ENCODE data around the gene NMNAT2.
"Not testable (repeated sequence)": the region's sequence is repeated elsewhere in the genome, so short reads cannot be mapped to it uniquely, and the experiment has no call there.

Gene NMNAT2

DNA sequence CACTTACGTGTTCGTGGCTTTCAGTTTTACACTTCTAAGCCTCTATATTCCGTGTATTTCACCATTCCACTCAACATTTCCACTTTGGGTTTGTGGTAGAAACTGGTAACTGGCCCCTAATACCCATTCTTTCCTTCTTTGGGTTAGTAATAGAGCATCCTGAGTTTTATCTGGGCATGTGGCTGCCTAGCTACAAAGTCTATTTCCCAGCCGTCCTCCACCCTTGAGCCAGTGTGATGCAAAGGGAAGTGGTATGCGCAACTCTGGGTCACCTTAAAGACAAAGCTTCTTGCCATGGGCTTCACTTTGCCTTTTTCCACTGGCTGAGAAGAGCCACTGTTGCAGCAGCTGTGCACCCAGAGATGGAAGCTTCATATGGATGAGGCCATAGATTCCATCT, 158.3 kb downstream of the NMNAT2 start:
- DNase-seq (ENCODE audit: low spot score) = no peak

DNA sequence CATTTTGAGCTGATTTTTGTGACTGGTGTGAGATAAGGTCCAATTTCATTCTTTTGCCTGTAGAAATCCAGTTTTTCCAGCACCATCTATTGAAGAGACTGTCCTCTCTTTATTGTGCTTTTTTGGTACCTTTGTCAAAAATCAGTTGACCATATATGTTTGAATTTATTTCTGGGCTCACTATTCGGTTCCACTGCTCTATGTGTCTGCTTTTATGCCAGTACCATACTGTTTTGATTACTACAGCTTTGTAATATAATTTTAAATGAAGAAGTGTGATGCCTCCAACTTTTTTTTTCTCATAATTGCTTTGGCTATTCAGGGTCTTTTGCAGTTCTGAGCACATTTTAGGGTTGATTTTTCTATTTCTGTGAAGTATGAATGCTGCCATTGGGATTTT, 163.1 kb downstream of the NMNAT2 start:
- no peak for DNase-seq (ENCODE audit: low spot score)

DNA sequence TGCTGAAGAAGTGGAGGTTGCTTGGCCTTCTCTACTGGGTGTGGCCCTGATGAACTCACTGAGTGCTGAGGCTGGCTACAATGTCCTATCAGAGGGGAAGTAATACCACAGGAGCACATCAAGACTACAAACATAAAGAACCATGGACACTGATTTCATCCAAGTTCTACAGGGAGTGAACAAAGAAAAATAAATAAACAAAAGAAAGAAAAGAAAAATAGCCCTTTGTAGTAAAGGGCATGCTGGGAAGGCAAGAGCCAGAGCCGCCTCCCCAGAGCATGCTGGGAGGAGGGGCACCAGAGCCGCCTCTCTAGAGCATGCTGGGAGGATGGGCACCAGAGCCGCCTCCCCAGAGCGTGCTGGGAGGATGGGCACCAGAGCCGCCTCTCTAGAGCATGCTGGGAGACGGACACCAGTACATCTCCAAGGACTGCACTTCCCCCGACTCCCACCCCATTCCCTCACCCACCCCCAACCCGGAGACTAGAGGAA, 166.2 kb downstream of the NMNAT2 start:
- DNase-seq (ENCODE audit: low spot score) = no peak

DNA sequence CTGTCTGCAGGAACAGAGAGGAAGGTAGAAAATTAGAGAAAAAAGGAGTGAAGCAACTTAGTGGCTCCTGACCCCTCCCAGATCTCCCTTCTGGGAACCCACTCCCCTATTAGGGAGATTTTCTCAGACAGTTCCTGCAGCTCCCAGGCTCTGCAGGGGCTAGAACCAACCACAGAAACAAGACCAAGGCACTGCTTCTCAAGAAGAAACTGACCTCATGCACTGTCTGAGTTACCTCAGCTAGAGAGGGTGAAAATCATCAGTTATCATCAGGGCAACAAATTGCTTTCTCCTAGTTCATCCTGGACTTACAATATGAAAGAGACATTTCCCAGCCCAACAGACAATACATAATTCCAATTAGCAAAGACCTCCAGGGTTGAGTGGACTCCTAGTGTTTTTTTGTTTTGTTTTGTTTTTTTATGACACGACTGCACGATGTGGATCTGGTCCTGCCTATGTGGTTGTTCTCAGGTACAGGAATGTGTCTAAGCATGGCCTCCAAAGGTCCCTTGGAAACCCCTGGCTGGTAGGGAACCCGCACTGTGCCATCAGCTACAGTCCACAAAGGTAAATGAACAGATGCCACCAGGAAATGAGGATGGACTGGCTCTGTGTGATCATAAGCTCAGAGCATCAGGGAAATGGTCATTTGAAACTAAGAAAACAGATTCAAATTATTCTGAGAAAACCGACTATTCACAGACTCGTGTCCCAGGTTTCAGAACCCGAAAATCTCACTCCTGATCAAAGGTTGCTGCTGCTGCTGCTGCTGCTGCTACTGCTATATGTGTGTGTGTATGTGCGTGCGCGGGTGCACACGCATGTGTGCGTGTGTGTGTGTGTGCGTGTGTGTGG, 166.8 kb downstream of the NMNAT2 start:
- no peak for DNase-seq (ENCODE audit: low spot score)

DNA sequence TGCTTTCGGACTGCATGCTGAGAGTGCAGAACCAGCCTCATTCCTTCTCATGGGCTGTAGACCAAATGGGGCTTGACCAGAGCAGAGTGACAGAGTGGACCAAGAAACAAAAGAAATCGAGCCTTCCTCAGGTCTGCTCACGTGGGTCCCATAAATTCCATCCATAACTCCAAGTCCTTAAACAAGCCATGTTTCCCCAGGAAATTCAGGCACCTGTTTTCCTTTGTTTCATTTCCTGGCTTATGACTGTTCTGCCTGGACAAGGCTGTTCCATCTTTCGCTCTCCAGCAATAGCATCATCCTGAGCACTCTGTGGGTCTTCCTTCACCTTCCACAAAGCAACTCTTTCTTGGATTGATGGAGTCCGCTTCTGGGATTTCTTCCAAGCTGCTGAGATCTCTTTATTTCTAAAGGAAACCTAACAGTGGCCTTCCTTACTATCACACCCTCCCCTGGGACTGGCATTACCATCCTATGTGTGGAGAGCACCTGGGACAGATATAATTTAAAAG, 168.2 kb downstream of the NMNAT2 start:
- no peak for DNase-seq (ENCODE audit: low spot score)

DNA sequence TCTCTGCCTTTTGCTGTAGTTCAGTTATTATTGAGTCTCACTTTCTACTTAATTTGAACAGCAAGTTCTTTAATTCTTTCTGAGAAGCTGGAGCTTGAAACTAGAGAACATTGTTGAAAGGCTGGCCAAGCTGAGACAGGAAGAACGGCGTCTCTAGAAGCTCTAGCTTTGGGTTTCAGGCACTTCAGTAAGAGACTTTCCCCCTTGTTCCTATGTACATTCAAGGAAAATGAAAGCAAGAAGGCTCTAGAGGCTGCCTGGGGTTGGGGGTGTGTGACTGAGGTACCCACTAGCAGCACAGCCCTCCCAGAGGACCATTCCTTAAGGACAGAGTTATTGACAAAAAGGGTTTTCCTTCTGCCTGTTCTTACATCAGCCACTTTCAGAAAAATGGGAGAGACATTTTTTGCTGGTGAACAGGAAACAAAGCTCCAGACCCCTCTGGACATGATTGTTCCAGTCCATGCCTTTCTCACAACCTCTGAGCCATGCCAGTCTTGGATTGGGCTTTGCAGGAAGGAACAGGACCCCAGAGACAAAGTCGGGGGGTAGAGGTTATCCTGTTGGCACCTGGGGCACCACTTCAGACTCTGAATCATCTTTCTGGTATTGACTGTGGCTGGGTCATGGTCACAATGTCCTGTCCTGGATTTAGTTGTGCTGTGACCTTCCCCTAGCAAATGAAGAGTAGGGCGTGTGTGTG, 169.0 kb downstream of the NMNAT2 start:
- DNase-seq (ENCODE audit: low spot score) = no peak

DNA sequence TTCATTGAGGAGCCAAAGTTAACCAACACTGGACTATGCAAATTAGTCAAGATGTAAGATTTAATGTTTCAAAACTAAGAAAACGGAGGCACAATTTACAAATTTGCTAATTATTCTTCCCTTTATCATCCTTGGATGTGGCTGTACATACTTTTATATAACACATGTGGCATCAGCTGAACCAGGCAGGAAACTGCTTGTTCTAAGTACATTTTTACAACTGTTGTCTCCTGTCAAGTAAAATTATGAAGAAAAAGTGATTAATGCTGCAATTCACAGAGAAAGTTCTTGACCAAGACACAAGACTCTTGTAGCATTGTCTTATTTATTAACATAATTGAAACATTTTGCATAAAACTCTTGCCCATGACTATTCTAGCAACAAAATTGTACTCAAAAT, 170.2 kb downstream of the NMNAT2 start:
- no peak for DNase-seq (ENCODE audit: low spot score)

DNA sequence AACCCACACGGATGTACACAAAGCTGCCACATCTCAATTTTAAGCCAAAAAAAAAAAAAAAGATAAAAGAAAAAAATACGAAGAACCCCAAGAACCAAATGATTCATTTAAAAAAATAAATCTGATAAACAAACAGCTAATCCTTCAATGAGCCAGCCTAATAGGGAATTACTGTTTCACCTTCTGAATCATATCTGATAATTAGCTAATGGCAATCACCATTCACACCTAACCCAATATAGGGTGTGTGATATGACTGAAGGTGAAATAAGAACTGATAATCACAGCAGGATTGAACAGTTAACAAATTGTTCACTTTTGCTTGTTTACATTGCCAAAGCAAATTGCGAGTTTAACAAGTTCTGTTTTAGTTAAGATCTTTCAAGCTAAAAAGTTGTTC, 170.7 kb downstream of the NMNAT2 start:
- no peak for DNase-seq (ENCODE audit: low spot score)

DNA sequence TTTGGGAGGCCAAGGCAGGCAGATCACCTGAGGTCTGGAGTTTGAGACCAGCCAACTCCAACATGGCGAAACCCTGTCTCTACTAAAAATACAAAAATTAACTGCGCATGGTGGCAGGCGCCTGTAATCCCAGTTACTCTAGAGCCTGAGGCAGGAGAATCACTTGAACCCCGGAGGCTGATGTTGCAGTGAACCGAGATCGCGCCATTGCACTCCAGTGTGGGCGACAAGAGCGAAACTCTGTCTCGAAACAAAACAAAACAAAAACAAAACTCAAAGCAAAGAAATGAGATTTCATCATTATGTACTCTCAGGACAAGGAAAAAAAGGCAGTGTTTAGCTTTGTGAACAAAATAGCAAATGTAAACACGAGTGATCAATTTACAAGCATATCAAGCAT, 171.1 kb downstream of the NMNAT2 start:
- no peak for DNase-seq (ENCODE audit: low spot score)

DNA sequence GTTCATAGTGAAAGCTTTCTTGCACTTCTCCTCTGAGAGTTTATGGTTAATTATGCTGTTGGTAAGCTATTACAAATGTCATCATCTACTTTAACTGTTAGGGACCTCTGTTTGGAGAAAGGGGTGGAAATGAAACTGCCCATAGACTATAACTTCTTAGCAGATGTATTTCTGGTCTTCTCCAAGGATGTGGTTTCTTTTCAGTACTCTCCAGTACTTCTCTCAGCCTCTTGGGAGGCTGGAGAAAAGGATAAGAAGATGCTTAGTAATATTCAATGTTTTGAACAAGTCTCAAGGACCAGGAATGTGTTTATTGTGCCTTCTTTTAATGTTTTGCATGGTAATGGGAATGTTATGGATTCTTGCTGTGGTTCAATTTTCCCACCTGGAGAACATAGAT, 171.7 kb downstream of the NMNAT2 start:
- no peak for DNase-seq (ENCODE audit: low spot score)

DNA sequence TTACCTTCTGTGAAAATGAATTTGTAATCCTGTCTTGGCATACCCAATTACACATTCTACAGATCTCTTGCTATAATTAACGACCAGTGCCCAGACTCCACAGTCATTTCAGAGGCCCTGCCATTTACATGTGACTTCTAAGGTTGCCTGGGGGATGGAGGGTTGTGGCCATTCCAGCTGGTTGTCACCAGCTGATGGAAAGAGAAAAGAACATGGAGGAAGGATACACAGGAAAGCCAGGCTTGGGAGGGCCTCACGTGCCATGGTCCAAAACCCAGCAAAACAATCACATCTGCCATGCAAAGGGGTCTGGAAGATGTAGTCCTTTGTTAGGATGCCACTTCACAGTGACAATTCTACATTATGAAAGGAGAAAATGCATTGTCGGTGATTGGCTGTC, 172.8 kb downstream of the NMNAT2 start:
- no peak for DNase-seq (ENCODE audit: low spot score)

DNA sequence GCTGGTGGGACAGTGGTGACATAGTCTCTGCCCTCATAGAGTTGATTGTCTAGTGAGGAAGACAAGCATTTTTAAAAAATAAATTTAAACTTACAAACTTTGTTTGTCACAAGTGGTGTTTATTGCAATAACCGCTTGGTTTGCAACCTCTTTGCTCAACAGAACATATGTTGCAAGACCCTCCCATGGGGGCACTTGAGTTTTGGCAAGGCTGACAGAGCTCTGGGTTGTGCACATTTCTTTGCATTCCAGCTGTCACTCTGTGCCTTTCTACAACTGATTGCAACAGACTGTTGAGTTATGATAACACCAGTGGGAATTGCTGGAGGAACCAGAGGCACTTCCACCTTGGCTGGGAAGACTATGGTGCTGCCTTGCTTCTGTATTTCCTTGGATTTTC, 173.7 kb downstream of the NMNAT2 start:
- peak; percentile 78 for DNase-seq (ENCODE audit: low spot score)

DNA sequence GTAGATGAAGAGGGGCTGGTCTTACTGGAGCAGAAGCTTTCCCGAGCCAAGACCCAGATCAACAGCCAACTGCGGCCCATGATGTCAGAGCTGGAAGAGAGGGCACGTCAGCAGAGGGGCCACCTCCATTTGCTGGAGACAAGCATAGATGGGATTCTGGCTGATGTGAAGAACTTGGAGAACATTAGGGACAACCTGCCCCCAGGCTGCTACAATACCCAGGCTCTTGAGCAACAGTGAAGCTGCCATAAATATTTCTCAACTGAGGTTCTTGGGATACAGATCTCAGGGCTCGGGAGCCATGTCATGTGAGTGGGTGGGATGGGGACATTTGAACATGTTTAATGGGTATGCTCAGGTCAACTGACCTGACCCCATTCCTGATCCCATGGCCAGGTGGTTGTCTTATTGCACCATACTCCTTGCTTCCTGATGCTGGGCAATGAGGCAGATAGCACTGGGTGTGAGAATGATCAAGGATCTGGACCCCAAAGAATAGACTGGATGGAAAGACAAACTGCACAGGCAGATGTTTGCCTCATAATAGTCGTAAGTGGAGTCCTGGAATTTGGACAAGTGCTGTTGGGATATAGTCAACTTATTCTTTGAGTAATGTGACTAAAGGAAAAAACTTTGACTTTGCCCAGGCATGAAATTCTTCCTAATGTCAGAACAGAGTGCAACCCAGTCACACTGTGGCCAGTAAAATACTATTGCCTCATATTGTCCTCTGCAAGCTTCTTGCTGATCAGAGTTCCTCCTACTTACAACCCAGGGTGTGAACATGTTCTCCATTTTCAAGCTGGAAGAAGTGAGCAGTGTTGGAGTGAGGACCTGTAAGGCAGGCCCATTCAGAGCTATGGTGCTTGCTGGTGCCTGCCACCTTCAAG, 174.8 kb downstream of the NMNAT2 start:
- no peak for DNase-seq (ENCODE audit: low spot score)

DNA sequence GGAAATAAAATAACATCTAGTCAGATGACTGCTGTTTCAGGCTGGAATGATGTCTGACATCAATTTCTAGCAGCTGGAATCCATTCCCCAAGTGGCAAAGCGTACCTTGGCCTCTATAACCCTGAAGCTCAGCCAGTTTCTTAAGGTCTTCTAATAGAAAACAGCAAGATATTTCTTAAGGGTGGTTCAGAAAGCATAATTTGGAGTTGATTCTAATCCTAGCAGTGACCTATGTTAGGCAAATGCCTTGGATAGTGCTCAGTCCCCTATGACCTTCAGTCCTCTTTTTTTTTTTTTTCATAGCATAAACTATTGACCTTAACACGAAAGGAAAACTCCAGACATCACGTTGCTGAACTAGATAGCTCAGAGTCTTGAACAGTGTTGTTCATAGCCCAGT, 175.6 kb downstream of the NMNAT2 start:
- DNase-seq (ENCODE audit: low spot score) = no peak

DNA sequence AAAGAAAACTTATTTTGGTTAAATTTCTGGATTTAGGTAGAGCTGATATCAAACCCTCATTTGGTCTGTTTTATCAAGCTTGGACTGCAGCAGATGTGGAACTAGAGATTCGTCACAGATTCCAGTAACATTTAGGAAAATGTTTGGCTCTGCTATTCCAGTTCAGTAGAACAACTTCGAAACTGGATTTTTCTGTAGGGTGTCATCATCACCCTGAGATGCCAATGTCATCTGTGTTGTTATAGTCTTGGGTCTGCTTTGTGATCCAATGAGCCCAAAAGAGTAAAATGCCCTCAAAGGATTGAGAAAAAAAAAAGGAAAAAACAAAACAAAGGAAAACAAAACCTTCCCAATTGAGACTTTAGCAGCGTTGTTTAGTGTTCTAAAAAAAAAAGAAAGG, 176.7 kb downstream of the NMNAT2 start:
- DNase-seq (ENCODE audit: low spot score) = no peak

DNA sequence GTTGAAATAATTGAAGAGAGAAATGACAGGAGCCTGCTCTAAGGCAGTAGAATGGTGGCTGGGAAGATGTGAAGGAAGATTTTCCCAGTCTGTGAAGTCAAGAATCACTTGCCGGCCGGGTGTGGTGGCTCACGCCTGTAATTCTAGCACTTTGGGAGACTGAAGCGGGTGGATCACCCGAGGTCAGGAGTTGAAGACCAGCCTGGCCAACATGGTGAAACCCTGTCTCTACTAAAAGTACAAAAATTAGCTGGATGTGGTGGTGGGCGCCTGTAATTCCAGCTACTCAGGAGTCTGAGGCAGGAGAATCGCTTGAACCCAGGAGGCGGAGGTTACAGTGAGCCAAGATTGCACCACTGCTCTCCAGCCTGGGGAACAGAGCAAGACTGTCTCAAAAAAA, 177.3 kb downstream of the NMNAT2 start:
- not testable (repeated sequence) for DNase-seq (ENCODE audit: low spot score)

DNA sequence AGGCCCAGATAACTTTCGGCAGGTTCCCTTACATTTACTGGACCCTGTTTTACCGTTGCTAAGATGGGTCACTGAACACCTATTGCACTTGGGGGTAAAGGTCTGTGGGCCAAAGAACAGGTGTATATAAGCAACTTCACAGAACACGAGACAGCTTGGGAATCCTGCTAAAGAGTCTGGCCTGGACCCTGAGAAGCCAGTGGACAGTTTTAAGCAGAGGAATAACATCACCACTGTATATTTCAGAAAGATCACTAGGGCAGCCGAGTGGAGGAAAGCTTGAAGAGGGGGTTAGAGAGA, 177.7 kb downstream of the NMNAT2 start:
- DNase-seq (ENCODE audit: low spot score) = no peak

DNA sequence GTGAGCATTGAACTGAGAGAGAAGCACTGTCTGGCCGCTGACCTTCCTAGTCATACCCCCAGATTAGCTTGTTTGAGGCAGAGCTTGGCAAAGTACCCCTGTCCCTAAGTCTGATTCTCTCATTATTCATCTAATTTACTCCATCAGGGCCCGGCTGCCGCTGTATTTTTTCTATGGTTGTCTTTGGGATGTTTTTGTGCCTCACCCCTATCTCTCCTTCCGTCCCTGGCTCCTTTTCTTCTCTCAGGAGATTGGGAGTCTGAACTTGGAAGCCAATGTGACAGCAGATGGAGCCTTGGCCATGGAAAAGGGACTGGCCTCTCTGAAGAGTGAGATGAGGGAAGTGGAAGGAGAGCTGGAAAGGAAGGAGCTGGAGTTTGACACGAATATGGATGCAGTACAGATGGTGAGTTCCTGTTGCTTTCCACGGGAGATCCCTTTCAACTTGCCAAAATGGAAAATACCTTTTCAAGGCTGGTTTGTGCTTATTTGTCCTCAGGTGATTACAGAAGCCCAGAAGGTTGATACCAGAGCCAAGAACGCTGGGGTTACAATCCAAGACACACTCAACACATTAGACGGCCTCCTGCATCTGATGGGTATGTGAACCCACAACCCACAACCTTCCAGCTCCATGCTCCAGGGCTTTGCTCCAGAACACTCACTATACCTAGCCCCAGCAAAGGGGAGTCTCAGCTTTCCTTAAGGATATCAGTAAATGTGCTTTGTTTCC, 178.2 kb downstream of the NMNAT2 start:
- DNase-seq (ENCODE audit: low spot score) = no peak

DNA sequence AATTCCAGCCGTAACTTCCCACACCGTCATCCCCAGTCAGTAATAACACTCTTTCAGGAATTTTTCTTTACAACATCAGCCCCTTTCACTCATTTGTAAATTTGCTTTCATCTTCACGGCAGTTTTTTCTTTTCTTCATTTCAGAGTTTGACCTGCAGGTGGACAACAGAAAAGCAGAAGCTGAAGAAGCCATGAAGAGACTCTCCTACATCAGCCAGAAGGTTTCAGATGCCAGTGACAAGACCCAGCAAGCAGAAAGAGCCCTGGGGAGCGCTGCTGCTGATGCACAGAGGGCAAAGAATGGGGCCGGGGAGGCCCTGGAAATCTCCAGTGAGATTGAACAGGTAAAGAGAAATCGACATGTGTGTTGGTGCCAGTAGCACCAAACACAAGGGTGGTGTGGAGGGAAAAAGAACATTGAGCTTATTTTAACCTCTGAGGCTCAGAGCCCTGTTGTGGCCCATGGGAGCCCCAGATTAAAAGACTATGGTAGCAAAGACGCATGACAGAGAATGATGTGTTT, 178.9 kb downstream of the NMNAT2 start:
- DNase-seq (ENCODE audit: low spot score) = no peak

DNA sequence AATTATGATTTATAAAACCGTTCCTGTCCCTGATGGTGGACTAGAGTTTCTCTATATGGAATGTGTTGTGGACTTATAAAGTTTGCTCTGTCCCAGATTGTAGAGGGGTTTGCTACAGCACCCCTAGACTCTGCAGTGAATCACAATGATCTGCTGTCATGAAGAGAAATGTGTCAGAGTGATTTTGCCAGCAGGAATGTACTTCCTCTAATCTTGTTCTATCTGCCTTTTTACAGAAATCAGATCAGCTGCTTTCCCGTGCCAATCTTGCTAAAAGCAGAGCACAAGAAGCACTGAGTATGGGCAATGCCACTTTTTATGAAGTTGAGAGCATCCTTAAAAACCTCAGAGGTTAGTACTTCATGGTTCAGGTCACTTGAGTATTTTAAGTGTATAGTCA, 180.1 kb downstream of the NMNAT2 start:
- no peak for DNase-seq (ENCODE audit: low spot score)

DNA sequence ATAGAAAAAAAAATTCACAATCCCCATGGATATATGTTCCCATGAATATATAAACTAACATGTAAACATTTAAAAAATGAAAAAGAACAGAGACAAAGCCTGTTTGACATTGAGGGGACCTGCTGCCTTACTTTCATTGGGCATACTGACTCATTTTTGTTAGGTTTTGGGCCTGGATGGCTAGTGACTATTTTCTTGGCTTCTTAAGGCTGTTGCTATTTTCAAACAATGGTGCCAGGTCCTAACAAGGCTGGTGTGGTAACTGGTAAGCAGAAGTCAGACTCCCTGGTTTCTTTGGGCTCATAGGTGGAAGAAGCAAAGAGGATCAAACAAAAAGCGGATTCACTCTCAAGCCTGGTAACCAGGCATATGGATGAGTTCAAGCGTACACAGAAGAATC, 181.1 kb downstream of the NMNAT2 start:
- DNase-seq (ENCODE audit: low spot score) = no peak

Measured in left forelimb (tissue), 1 donor.